ENCODE data around the gene MTO1. TPM values are rescaled to one million over a fixed set of nuclear protein-coding genes. Genes with fewer than 3 reads are reported as not detected.
"Not testable (repeated sequence)": the region's sequence is repeated elsewhere in the genome, so short reads cannot be mapped to it uniquely, and the experiment has no call there.

Gene MTO1
- total RNA-seq, 1 donor from 2014 or later: 43.7 TPM

- intact Hi-C loops (cut with micrococcal nuclease): loop anchor here (1.0 to 10.0 kb wide), 4 partner anchors 62 to 1974 kb away; partner anchors contain the start of genes COL12A1 and KHDC1
These were observed 62.0 kb downstream of the MTO1 start for GRCh38 chr6:73523434-73524123.

DNA sequence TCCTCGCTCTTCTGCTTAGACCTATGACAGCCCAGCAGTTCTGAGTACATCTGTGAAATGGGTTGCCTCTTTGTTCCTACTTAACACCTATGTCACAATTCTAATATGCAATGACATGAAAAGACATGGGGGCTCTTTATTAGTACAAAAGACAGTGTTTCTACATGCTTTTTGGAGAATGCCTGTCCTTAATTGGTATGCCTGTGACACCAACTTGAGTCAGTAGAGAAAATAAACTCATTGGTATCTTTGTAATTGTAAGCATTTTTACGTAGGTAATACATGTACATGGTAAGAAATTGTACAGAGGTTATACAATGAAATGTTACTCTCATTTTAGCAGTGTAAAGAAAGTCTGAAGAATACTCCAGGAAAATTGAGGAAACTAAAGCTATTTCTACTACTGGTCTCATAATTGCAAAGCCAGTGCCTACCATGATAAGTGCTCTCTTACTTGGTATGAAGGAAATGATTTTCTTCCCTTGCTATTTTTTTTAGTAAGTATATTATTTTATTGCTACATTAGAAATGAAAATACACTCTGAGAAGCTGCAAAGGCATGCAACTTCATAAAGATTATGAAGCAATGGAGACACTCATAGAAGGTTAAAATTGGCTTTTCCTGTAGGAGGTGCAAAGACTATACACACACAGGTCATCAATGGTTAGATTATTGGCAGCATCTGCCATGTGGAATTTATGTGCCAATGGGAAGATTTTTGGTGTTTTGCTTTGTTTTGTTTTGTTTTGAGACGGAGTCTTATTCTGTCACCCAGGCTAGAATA lies 64.2 kb downstream of the MTO1 start:
- intact Hi-C loops (cut with micrococcal nuclease): loop anchor here (10.0 kb wide), 1 partner anchor 1679 kb away; the partner anchor contains the start of gene COL12A1

GRCh38 chr6:73528897-73529296 lies 67.4 kb downstream of the MTO1 start:
- intact Hi-C loops (cut with micrococcal nuclease): loop anchor here (10.0 kb wide), 1 partner anchor 1676 kb away; the partner anchor contains the start of gene COL12A1

- intact Hi-C loops (cut with micrococcal nuclease): no loop called here
These were observed 70.8 kb downstream of the MTO1 start for GRCh38 chr6:73532293-73532692.

DNA sequence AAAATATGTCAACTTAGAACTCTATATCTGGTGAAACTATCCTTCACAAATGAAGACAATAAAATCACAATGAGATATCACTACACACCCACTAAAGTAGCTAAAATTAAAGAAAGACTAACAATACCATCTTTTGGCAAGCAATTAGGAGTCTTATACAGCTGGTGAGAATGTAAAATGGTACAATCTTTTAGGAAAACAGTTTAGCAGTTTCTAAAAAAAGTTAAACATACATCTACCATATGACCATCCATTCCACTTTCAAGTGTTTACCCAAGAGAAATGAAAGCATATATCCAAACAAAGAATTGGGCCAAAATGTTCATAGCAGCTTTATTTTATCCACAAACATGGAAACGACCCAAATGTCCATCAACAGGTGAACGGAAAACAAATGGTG lies 73.1 kb downstream of the MTO1 start:
- intact Hi-C loops (cut with micrococcal nuclease): no loop called here

- intact Hi-C loops (cut with micrococcal nuclease): no loop called here
These were observed 76.1 kb downstream of the MTO1 start for GRCh38 chr6:73537677-73538076.

DNA sequence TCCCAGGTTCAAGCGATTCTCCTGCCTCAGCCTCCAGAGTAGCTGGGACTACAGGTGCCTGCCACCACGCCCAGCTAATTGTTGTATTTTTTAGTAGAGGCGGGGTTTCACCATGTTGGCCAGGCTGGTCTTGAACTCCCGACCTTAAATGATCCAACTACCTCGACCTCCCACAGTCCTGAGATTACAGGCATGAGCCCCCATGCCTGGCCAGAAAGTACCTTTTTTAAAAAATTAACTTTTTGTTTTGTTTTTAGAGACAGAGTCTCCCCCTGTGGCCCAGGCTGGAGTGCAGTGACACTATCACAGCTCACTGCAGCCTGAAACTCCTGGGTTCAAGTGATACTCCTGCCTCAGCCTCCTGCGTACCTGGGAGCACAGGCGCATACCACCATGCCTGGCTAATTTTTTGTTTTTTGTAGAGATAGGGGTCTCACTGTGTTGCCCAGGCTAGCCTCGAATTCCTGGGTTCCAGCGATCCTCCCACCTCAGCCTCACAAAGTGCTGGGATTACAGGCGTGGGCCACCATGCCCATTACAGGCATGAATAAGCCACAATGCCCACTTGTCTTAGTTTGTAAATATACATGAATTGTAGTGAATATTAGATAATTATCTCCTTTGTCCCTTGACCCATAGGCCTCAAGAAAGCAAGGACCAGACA lies 76.7 kb downstream of the MTO1 start:
- intact Hi-C loops (cut with micrococcal nuclease): no loop called here

- intact Hi-C loops (cut with micrococcal nuclease): not testable (repeated sequence)
These were observed 80.9 kb downstream of the MTO1 start for GRCh38 chr6:73542481-73542880.

DNA sequence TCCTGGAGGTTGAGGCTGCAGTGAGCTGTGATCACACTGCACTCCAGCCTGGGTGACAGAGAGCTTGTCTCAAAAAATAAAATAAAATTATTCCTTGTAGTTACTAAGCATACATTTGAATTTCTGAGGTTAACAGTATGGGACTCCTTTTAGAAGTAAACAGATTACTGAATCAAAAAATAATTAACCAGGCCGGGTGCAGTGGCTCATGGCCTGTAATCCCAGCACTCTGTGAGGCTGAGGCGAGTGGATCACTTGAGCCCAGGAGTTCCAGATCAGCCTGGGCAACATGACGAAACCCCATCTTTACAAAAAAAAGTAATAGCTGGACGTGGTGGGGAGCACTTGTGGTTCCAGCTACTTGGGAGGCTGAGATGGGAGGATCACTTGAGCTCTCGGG lies 81.4 kb downstream of the MTO1 start:
- intact Hi-C loops (cut with micrococcal nuclease): no loop called here

- intact Hi-C loops (cut with micrococcal nuclease): no loop called here
These were observed 85.5 kb downstream of the MTO1 start for GRCh38 chr6:73547036-73547435.

- intact Hi-C loops (cut with micrococcal nuclease): no loop called here
These were observed 87.2 kb downstream of the MTO1 start for GRCh38 chr6:73548458-73549446.

DNA sequence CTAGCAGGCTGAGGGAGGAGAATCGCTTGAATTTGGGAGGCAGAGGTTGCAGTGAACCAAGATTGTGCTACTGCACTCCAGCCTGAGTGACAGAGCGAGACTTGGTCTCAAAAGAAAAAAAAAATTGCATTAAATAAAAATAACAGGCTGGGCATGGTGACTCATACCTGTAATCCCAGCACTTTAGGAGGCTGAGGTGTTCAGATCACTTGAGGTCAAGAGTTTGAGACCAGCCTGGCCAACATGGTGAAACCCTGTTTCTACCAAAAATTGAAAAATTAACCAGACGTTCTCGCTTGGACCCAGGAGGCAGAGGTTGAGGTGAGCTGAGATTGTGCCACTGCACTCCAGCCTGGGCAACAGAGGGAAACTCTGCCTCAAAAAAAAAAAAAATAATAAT lies 89.6 kb downstream of the MTO1 start:
- intact Hi-C loops (cut with micrococcal nuclease): not testable (repeated sequence)

- intact Hi-C loops (cut with micrococcal nuclease): not testable (repeated sequence)
These were observed 93.9 kb downstream of the MTO1 start for GRCh38 chr6:73555380-73555949.

DNA sequence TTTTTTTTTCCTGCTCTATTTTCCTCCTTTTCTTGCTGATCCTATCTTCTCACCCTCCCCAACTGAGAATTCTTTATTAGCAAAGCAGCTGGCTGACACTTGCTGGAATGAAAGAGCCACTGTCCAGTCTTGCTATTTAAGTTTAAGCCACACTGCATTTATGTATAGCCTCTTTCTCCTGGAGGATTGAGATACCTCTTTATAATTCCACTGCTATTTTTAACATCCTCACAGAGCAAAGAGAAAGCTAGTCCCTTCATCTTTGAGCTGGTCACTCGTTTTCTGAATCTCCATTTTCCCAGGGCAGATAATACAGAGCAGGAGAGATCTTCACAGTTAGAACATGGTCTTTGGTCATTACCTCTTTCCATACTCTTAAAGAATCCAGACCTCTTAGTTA lies 95.3 kb downstream of the MTO1 start:
- intact Hi-C loops (cut with micrococcal nuclease): no loop called here

Other genes starting within 250 kb of the MTO1 start
- not detected in 2 replicates for gene KHDC1L, start 236.2 kb upstream of the MTO1 start, total RNA-seq
- gene KHDC1, start 198.5 kb upstream of the MTO1 start, total RNA-seq: 2.6 and 2.9 TPM in 2 replicates
- gene DPPA5, start 107.5 kb upstream of the MTO1 start, total RNA-seq: not detected in 2 replicates
- gene KHDC3L, start 99.1 kb upstream of the MTO1 start, total RNA-seq: not detected in 2 replicates
- gene OOEP, start 91.8 kb upstream of the MTO1 start, total RNA-seq: 1.0 TPM in 2 replicates
- 1.3 and 1.5 TPM in 2 replicates for gene DDX43, start 66.9 kb upstream of the MTO1 start, total RNA-seq
- gene CGAS, start 9.4 kb upstream of the MTO1 start, total RNA-seq: 52.5 and 56.2 TPM in 2 replicates
- gene EEF1A1, start 59.3 kb downstream of the MTO1 start, total RNA-seq: 7,103 and 7,206 TPM in 2 replicates
- gene SLC17A5, start 192.3 kb downstream of the MTO1 start, total RNA-seq: 6.0 and 6.3 TPM in 2 replicates
- 11.0 and 11.5 TPM in 2 replicates for gene CD109, start 234.5 kb downstream of the MTO1 start, total RNA-seq